Lower leg skin (tissue), 4 donors: ENCODE data around the gene TRAPPC4. TPM values are rescaled to one million over a fixed set of nuclear protein-coding genes. Genes with fewer than 3 reads are reported as not detected.

Source experiments
- DNase-seq, 2 donors: peaks; one replicate each; pipeline ENCODE4 v3.0.0-alpha.2; 2019; ENCODE audit warnings: low spot score in 2 of 2
- H3K4me3 ChIP-seq: fragments of 200-600 bp; sonication (generic); 2 replicates; pipeline ENCODE4 v1.5.1; 2017; ENCODE audit warnings: mild to moderate bottlenecking, low read depth; ENCODE audit not compliant: poor library complexity, severe bottlenecking
- CTCF ChIP-seq, 3 donors: fragments of 450-650 bp; IDR thresholded peaks; one replicate each; pipeline ENCODE4 v1.5.1; 2016; ENCODE audit warnings: antibody characterized with exemption in 3 of 3, mild to moderate bottlenecking in 3 of 3, moderate library complexity in 2 of 3
- POLR2A ChIP-seq, 2 donors: fragments of 450-650 bp; IDR thresholded peaks; one replicate each; pipeline ENCODE4 v1.6.1; 2016 to 2017; ENCODE audit warnings: antibody characterized with exemption in 2 of 2, mild to moderate bottlenecking in 1 of 2, moderate library complexity in 1 of 2
- WGBS, 2 donors: methylation state at CpG; one replicate each; pipeline ENCODE4 v1.1.5; 2018; 5-methylcytosine and 5-hydroxymethylcytosine counted together
- intact Hi-C: fragments of 100-400 bp; cut with DNase I; formaldehyde crosslinking; loops from one replicate; pipeline ENCODE4 v1.15.0; 2023; ENCODE audit warnings: low total_unique reads
- total RNA-seq, 4 donors: library from RNA; depleted of rRNA; stranded (reverse); fragments of >200 nt; gene quantifications; one replicate each; pipeline ENCODE4 v1.1.0, GENCODE V29; 2016

TRAPPC4 gene
- total RNA-seq, 4 donors from 2014 or later = 40.3 to 53.4 (median 52.2) TPM

GRCh38 chr11:119044708-119045107, 26.1 kb downstream of the TRAPPC4 start:
- intact Hi-C loops = loop anchor here (10.0 kb wide), 1 partner anchor 150 kb away; no protein-coding TSS in a partner anchor
- no peak overlapping the region for H3K4me3 ChIP-seq
- no peak for DNase-seq
- TF ChIP-seq CTCF (IDR thresholded peaks at IDR 0.05) = no peak
- TF ChIP-seq POLR2A (IDR thresholded peaks at IDR 0.05) = no peak
- WGBS, 2 donors = 72 to 80% methylated on average over 6 of the region's 6 CpGs

DNA sequence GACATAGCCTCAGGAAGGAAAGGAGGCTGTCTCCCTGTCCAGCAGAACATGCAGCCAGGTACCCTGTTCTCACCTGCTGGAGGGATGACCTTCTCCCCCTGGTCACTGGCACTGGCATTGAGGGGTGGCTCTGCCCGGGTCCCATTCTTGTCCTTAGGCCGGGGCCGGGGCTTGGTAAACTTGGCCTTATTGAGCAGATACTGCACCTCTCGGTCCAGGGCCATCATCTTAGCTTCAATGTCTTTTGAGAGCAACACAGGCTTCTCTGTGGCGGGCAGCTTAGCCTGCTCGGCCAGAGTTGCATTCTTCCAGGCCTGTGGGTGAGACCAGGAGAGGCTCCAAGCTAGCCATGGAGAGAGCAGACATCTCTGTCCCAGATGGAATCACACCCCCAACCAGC, 27.9 kb downstream of the TRAPPC4 start:
- TF ChIP-seq CTCF (IDR thresholded peaks at IDR 0.05) (no peak), POLR2A (IDR thresholded peaks at IDR 0.05) (no peak)
- intact Hi-C loops = loop anchor here (10.0 kb wide), 1 partner anchor 148 kb away; no protein-coding TSS in a partner anchor
- WGBS, 2 donors = 94 to 95% methylated on average over 6 of the region's 6 CpGs
- H3K4me3 ChIP-seq = no peak overlapping the region
- DNase-seq = no peak

GRCh38 chr11:119047205-119047604, 28.6 kb downstream of the TRAPPC4 start:
- TF ChIP-seq POLR2A (IDR thresholded peaks at IDR 0.05) (no peak), CTCF (IDR thresholded peaks at IDR 0.05) (no peak)
- DNase-seq = no peak
- intact Hi-C loops = loop anchor here (10.0 kb wide), 1 partner anchor 148 kb away; no protein-coding TSS in a partner anchor
- WGBS, 2 donors = 96 to 97% methylated on average over 6 of the region's 6 CpGs
- no peak overlapping the region for H3K4me3 ChIP-seq

DNA sequence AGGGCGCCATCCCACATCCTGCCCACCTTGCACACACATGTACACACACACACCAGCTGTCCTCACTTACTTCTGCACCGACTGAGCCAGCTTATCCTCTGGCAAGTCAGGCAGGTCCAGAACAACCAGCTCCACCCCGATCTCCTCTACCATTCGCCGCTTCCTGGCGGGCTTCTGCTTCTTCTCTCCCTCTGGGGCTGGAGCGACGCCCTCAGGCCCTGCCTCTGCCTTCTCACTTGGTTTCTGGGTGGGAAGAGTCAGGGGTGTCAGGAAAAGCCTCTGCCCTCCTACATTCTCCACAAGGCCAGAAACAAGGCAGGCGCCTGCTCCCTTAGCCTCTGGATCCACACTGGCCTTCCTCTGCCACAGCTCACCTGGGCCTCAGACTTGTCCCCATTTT, 30.1 kb downstream of the TRAPPC4 start:
- H3K4me3 ChIP-seq = no peak overlapping the region
- intact Hi-C loops = loop anchor here (10.0 kb wide), 1 partner anchor 146 kb away; no protein-coding TSS in a partner anchor
- 86 to 88% methylated on average over 9 of the region's 9 CpGs for WGBS, 2 donors
- DNase-seq = no peak
- TF ChIP-seq CTCF (IDR thresholded peaks at IDR 0.05) = no peak
- TF ChIP-seq POLR2A (IDR thresholded peaks at IDR 0.05) = no peak

- H3K4me3 ChIP-seq = no peak overlapping the region
- no peak for DNase-seq
- intact Hi-C loops = loop anchor here (10.0 kb wide), 1 partner anchor 146 kb away; no protein-coding TSS in a partner anchor
- 91 to 97% methylated on average over 7 of the region's 7 CpGs for WGBS, 2 donors
- TF ChIP-seq POLR2A (IDR thresholded peaks at IDR 0.05) = no peak
- no peak for TF ChIP-seq CTCF (IDR thresholded peaks at IDR 0.05)
Measured at GRCh38 chr11:119049081-119049480, 30.5 kb downstream of the TRAPPC4 start.
